ENCODE results near the gene SEMG2.

The SEMG2 gene

DNA sequence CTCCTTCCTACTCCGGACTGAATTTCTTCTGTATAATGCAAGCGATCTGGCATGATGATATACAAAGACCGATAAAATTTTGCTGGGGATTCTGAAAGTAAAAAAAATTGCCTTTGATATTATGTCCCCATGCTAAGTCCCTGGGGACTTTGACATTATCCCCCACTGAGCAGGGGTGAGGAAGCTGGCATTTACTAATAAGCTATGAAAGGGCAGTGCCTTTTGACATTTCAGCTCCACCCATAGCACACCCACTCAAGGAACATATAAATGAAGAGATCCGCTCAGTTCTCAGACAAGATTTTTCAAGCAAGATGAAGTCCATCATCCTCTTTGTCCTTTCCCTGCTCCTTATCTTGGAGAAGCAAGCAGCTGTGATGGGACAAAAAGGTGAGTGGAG, at the start of gene SEMG2:
SEMG2 (plus strand) TSS at position 298 of the 400 bp plus-strand sequence; CDS start at position 315, 17 bp downstream.
- no peak for DNase-seq

DNA sequence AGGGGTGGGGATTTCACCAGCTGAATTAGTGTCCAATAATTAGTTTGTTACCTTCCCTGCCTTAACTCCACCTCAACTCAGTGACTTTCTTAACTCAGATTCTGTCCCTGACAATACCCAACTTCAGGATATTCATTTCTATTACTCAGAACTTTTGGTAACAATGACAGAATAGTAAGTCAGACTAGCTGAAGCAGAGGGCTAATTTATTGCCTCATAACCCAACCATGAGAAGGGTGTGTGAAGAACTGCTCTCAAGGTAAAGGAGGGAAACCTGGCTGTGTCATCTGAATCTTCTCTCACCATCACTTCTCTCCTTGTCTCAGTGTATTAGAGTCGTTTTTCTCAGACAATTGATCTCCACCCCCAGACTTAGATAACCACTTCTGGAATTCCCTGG, 47.7 kb upstream of the SEMG2 start:
- no peak for DNase-seq

DNA sequence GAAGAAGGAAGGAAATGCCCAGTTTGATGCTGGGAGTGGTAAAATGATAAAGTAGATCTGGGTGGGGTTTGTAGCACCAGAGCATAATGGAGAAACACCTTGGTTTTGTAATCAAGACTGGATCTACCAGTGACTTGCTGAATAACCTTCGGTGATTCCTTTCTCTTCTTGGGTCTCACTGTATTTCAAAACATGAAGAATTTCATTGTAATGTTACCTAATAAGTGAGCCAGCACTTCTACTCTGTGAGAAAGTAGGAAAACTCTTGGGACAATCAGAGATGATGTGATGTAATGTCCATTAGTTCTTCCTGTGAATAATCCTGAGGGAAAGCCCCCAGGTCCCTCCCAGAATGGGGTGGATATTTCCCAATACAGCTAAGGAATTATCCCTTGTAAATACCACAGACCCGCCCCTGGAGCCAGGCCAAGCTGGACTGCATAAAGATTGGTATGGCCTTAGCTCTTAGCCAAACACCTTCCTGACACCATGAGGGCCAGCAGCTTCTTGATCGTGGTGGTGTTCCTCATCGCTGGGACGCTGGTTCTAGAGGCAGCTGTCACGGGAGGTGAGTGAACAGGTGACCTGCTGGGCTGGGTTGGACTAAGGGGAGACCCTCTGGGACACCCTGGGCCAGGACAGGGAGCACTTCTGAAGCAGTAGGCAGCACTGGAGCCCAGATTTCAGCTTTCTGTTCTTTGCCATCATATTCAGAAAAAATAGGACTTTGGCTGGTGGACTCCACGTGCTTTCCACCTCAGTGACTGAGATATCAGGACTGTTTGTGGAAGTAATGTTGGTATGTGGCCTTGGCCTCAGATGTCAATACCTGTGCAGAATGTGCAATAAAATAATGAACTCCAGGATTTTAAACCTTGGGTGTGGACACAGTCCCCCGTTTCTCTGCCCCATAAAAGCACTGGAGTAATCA, 46.5 kb upstream of the SEMG2 start, which contains the start of gene PI3:
PI3 (plus strand) TSS at position 469 of the 931 bp plus-strand sequence; CDS start at position 490, 21 bp downstream.
- no peak for DNase-seq

- DNase-seq = no peak
Measured at GRCh38 chr20:45176526-45177267, 44.5 kb upstream of the SEMG2 start.

DNA sequence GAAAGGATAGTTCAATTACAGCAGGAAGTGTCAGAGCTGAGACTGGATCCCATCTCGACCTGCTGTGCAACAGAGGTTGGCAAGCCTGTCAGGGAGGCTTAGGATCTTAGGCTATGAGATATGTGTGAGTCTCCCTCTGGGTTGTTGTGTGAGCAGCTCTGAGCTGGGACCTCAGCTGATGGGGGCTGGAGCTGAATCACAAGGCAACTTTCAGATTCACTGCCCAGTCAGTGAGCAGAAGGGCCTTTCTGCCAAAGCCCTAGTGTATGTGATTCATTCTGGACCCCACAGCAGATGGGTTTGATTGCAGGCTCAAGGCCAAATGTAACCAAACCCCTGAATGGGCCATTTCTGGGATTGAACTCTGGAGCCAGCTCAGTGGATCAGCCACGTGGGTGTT, 42.0 kb upstream of the SEMG2 start:
- DNase-seq = no peak

GRCh38 chr20:45181639-45182038, 39.5 kb upstream of the SEMG2 start:
- DNase-seq = no peak

- DNase-seq = no peak
Measured at GRCh38 chr20:45183084-45183483, 38.1 kb upstream of the SEMG2 start.

DNA sequence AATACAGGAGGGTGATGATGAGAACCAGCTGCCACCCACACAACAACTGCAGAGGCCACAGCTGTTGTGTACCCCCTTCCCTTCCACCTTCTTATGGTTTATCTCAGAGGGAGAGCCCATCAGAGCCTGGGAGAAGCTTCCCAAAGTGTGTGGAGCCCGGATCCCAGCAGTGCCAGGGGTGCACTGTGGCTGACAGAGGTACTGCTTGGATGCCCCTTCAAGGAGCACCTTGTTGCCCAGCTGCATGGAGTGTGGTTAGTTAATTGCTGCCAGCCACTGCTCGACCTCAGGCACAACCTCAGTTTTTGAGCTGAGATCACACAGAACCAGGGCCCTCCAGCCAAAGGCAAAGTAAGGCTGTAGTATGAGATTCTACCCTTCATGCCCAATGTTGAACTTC, 33.5 kb upstream of the SEMG2 start:
- no peak for DNase-seq

DNA sequence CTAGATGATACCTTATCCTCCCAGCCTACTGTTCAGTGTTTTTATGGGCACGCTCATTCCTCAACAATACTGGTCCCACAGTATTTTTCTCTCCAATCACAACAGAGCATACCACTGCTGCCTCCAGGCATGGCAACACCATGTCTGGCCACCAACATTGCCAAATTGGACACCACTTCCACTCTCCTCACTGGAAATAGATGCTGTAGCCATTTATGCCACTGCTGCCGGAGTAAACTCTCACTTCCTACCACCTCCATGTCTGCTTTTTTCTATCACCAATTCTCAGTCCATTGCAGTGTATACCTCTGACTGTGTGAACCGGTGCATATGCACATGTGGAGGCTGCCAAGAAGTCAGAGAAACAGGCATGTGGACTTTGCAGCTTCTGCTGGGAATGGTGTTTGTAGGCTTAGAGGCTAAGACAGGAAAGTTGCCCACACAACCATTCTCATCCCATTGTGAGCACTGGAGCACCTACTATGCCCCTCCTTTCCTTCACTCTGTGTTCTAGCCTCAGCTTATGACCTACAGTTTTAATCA, 32.0 kb upstream of the SEMG2 start:
- DNase-seq = no peak

- DNase-seq = no peak
Measured at GRCh38 chr20:45189861-45190260, 31.3 kb upstream of the SEMG2 start.

DNA sequence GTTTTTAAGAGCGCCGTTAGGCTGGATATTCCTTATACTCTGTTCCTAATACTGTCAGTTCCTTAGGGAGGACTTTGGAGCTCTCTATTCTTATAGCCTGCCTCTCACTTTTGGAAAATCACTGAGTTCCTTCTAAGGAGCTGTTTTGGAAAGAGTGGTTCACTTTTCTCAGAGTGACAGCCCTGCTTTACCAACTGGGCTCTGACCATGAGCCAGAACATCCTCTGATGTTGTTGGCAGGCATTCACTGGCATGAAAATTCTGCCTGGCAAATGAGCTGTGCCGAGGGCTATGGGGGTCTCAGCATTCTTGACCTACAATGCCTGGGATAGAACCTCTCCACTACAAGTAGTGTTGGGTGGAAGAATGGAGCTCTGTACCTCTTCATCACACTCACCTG, 29.2 kb upstream of the SEMG2 start:
- DNase-seq = no peak

GRCh38 chr20:45193331-45193730, 27.8 kb upstream of the SEMG2 start:
- no peak for DNase-seq

GRCh38 chr20:45206725-45207124, 14.4 kb upstream of the SEMG2 start, which contains the start of gene SEMG1:
Gene SEMG1 (plus strand): TSS chr20:45207033. CDS start chr20:45207054, 21 bp downstream.
- DNase-seq = no peak

GRCh38 chr20:45209924-45210323, 11.2 kb upstream of the SEMG2 start:
- DNase-seq = no peak

GRCh38 chr20:45211569-45212474, 9.4 kb upstream of the SEMG2 start:
- DNase-seq = no peak

DNA sequence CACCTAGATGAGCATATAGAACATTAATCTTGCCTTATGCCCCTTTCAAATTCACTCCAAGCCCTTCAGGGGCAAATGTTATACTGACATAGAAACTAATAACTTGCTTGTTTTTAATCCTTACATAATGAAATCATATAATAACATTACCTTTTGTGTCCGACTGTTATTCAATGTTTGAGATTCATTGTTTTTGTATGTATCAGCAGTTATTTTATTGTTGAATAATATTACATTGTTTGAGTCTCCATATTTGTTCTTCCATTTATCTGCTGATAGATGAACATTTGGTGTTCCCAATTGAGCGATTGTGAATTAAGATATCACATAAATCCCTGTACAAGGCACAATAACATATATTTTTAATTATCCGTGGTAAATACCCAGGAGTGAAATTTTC, 8.3 kb upstream of the SEMG2 start:
- no peak for DNase-seq

GRCh38 chr20:45218124-45218523, 3.0 kb upstream of the SEMG2 start:
- DNase-seq = no peak

DNA sequence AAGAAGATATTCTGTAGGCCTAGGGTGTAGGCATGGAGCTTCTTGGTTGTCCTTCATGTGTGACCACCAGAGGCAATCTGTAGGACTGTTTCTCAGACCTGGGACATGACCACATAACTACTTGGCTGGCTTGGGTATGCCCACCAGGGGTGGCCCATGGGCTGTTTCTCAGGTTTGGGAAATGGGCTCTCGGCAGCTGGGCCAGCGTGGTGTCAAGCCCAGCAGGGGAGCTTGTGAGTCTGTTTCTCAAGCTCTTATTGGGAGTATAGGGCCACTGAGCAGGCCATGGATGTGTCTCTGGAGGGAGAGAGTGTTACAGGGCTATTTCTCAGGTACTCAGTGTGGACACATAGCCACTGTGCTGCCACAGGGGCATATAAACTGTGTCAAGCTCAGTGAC, 2.5 kb upstream of the SEMG2 start:
- no peak for DNase-seq

GRCh38 chr20:45223136-45223535, 2.0 kb downstream of the SEMG2 start:
- no peak for DNase-seq

DNA sequence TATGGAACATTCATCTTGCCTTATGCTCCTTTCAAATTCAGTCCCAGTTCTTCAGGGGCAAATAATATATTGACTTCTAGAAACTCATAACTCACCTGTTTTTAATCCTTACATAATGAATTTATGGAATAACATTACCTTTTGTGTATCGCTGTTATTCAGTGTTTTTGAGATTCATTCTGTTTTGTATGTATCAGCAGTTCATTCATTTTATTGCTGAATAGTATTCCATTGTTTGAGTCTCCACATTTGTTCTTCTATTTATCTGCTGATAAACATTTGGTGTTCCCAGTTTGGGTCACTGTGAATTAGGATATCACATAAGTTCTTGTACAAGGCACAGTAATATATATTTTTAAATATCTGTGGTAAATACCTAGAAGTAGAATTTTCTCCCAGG, 5.1 kb downstream of the SEMG2 start:
- DNase-seq = no peak

DNA sequence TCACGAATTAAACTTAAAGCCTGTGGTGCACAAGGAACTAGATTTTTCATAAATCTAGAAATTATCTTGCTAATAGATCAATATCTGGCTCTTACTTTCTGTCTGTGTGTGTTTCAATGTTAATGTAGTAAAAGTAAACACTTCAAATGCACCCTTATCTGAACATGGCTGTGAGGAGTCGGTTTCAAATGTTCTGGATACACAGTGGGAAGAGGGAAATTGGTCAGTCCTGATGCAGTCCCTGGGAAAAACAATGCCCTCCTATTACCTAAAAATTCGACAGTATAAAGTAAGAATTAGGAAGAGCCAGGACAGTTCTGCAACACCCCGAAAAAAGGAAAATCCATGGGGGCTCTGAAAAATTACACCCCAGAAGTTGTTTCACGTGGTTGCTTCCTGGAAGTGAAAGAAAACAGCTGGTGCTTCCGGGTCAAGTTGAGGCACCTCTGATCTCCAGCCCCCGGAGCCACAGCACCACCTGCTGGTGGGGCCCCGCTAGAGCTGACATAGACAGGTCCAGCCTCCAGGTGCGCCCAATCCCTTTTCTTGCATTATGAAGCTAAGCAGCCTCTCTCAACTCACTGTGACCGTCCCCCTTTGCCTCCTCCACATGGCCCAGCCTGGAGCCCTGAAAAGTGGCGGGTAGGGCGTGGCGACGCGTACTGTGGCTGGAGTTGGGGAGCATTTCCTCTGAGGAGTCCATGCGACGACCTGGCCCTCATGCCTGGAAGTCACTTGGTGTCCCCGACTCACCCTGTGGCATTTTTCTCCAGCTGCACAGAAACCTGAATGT, 8.3 kb downstream of the SEMG2 start:
- peak; percentile 60 for DNase-seq

- no peak for DNase-seq
Measured at GRCh38 chr20:45230631-45231030, 9.5 kb downstream of the SEMG2 start.
